ENCODE data around the gene LYPD3.

The LYPD3 gene

DNA sequence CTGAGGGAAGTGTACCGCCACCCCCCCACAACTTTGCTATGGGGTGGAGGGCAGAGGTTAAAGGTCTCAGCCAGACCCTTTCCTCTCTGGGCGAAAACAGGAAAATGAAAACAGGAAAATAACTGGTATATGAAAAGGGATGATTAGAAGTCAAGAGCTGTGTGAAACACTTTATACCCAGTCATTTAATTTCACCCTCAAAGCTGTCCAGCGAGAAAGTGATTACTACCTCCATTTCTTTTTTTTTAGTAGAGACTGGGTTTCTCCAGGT, 39.7 kb upstream of the LYPD3 start:
- TF ChIP-seq, protein P1, sequence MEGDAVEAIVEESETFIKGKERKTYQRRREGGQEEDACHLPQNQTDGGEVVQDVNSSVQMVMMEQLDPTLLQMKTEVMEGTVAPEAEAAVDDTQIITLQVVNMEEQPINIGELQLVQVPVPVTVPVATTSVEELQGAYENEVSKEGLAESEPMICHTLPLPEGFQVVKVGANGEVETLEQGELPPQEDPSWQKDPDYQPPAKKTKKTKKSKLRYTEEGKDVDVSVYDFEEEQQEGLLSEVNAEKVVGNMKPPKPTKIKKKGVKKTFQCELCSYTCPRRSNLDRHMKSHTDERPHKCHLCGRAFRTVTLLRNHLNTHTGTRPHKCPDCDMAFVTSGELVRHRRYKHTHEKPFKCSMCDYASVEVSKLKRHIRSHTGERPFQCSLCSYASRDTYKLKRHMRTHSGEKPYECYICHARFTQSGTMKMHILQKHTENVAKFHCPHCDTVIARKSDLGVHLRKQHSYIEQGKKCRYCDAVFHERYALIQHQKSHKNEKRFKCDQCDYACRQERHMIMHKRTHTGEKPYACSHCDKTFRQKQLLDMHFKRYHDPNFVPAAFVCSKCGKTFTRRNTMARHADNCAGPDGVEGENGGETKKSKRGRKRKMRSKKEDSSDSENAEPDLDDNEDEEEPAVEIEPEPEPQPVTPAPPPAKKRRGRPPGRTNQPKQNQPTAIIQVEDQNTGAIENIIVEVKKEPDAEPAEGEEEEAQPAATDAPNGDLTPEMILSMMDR (IDR thresholded peaks at IDR 0.05; ENCODE audit: insufficient read depth, low read depth, low read length, missing control alignments) = no peak
- DNase-seq (ENCODE audit: low read depth) = no peak
- H3K4me3 ChIP-seq (ENCODE audit: low read depth, low read length) = no peak overlapping the region

DNA sequence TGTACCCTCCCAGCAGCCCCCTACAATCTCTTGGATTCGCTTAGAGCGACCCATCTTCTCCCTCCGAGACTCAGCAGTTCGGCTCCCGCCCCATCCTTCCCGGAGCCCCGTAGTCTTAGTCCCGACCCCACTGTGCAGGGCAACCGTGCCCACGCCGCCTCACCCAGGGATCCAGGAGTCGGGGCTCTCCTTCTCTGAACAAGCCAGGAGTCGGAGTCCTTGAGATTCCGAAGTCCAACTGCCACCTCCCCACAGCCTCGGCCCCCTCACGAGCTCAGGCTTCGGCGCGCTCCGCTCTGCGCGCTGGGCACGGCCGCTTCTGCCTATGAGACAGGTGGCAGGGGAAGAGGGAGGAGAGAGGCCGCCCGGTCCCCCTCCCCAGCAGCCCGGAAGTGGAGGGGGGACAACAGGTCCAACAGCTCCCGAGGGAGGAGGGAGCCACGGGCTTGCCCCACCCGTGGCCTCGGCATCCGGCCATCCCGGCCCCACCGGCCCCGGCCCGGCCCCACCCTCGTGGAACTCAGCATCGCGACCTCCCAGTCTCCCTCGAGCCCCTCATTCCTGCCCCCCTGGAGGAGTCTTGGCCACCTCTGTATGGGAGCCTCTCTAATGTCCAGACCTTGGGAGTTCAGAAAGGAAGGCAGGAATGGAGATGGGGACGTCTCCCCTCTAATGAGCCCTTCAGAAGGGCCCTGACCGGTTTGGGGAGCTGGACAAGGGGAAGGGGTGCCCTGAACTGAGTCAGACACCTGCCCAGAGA, 39.2 kb upstream of the LYPD3 start, which contains the start of gene PHLDB3:
Gene PHLDB3 (minus strand): TSS at position 321 of the 760 bp plus-strand sequence. CDS start 628 bp downstream, outside the sequence.
- H3K4me3 ChIP-seq (ENCODE audit: low read depth, low read length) = peak within 1 kb of the TSS; percentile 82
- TF ChIP-seq, protein P1 (IDR thresholded peaks at IDR 0.05; ENCODE audit: insufficient read depth, low read depth, low read length, missing control alignments) = no peak
- peak; percentile 46 for DNase-seq (ENCODE audit: low read depth)

DNA sequence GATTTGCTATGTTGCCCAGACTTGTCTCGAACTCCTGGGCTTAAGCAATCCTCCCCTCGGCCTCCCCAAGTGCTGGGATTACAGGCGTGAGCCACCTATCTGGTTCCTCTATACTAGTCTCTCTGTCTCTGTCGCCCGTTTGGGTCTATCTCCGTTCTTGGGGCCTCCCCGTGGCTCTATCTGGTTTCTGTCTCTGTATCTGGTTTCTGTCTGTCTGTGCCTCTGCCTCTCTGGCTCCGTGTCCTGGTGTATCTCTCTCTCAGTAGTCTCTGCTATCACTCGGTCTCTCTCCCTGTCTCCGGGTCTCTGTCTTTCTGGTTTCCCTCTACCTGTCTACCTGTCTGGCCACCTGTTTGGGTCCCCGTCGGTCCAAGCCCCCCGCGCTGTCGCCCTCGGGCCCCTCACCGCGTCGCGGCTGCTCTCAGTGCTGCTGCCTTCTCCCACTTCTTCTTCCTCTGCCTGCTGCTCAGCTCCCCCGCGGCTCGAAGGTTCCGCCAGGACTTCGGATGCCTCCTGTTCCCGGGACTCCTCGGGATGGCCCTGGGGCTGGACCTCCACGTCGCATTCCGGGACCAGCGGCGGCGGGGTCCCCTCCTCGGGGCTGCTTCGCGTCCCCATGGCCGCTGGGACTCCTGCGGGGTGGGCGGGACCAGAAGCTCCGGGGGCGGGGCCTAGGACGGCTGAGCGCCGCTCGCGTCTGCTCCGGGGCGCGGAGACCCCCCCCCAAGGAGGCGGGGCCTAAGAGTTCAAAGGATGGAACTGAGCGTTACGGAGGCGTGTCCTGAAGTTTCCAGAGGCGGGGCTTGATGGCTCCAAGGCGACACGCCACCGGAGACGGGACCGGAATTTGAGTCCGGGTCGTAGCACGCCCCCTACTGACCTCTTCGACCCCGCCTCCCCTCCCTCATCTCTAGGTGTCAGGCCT, 38.4 kb upstream of the LYPD3 start:
- peak; percentile 97 for DNase-seq (ENCODE audit: low read depth)
- peak overlapping the region; percentile 82 for H3K4me3 ChIP-seq (ENCODE audit: low read depth, low read length)
- TF ChIP-seq, protein P1 (IDR thresholded peaks at IDR 0.05; ENCODE audit: insufficient read depth, low read depth, low read length, missing control alignments) = peak; percentile 25

DNA sequence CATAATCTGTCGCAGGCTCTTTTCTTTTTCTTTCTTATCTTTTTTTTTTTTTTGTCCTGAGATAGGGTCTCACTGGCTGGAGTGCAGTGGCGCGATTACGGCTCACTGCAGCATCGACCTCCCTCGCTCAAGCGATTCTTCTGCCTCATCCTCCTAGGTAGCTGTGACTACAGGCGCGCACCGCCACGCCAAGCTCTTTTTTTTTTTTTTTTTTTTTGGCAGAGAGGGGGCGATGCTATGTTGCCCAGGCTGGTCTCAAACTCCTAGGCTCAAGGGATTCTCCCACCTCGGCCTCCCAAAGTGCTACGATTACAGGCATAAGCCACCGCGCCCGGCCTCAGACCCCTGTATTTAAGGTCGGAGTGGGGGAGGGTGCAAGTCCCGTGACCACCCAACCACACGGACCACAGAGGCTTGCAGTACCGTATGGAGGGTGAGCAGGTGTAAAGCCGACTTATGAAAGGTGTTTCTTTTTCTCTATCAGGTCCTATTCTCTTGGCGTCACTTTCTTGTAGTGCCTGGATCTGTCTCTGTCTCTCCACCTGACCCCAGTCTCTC, 37.1 kb upstream of the LYPD3 start:
- no peak overlapping the region for H3K4me3 ChIP-seq (ENCODE audit: low read depth, low read length)
- TF ChIP-seq, protein P1 (IDR thresholded peaks at IDR 0.05; ENCODE audit: insufficient read depth, low read depth, low read length, missing control alignments) = no peak
- DNase-seq (ENCODE audit: low read depth) = no peak

DNA sequence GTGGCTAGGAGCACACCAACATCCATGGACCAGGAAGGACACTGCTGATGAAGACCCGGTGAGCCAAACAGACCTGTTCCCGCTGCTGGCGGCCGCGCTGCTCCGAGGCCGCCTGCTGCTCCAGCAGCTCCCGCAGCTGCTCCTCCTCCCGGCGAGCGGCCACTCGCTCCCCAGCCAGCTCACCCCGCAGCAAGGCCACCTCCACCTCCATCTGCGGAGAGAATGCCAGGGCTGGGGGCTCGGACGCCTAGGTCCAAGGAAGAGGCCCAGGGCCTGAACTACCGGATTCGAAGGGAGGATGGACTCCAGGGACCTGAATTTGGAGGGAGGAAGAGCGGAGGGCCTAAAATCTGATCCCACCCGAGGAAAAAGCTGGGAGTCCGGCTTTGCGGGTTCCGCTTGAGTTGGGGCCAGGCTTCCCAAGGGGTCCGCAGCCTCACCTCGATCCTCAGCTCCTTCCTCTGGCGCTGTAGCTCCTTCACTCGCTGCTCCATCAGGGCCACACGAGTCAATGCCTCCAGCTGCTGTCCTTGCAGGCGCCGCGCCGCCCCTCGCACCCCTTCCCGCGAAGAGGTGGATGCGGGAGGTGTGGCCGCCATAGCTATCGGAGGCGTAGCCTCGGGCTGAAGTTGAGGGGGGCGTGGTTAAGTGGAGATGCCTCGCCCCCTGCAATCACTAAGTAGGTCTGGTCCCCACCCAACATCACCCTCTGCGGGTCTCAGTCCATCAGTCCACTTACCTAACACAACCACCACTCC, 36.4 kb upstream of the LYPD3 start:
- no peak for DNase-seq (ENCODE audit: low read depth)
- TF ChIP-seq, protein P1 (IDR thresholded peaks at IDR 0.05; ENCODE audit: insufficient read depth, low read depth, low read length, missing control alignments) = no peak
- no peak overlapping the region for H3K4me3 ChIP-seq (ENCODE audit: low read depth, low read length)

DNA sequence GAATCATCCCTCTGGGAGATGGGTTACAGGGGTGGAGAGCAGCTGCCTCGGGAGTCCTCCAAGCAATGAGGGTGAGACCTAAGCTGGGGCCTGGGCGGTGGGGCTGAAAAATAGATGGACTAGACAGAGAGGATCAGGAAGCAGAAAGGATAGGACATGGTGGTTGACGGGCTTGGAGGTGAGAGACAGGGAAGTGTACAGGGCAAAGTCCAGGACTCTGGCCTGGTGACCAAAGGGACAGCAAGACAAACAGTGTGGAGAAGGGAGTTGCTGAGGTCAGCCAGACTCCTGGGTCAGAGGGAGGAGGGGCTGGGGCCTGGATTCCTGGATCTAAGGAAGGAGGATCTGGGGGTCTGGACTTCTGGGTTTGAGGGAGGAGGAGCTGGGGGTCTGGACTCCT, 33.6 kb upstream of the LYPD3 start:
- DNase-seq (ENCODE audit: low read depth) = no peak
- TF ChIP-seq, protein P1 (IDR thresholded peaks at IDR 0.05; ENCODE audit: insufficient read depth, low read depth, low read length, missing control alignments) = no peak
- no peak overlapping the region for H3K4me3 ChIP-seq (ENCODE audit: low read depth, low read length)

Measured in GM12865 (cell line).